Measurements from ENCODE around the gene BPIFA2. TPM values are rescaled to one million over a fixed set of nuclear protein-coding genes. Genes with fewer than 3 reads are reported as not detected.

Gene BPIFA2
- total RNA-seq, 1 donor from 2014 or later: not detected

DNA sequence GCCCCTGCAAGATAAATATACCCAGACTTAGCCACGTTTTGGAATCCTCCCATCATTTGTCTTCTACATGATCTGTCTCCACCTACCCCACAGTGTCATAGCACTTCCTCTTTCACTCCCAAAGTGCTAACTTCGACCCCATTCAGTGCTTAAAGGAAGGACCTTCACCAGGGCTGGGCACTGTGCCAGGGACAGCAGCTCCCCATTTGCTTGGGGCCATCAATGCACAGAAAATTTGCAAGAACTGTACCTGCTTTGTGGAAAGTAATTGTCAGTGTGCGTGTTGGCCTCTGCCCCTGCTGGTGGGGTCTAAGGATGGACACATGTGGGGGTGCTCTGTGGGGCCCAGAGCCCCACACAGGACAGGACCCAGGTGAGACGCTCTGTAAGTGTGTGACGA is 5.2 kb upstream of the BPIFA2 start:
- Histone ChIP-seq H3K27me3 (ENCODE audit: control insufficient read depth, insufficient read depth, low read length) (no peaks in the 10 kb centered on the region), H3K36me3 (ENCODE audit: control insufficient read depth, insufficient read depth, low read length) (no peaks in the 10 kb centered on the region), H3K4me3 (ENCODE audit: low read depth, low read length) (no peak overlapping the region)
- DNase-seq (ENCODE audit: low read depth) (no peak), FAIRE-seq (no peak)
- no peak for TF ChIP-seq CTCF (IDR thresholded peaks at IDR 0.05; ENCODE audit: insufficient read depth, low read length, severe bottlenecking)

- no peak for DNase-seq (ENCODE audit: low read depth)
- FAIRE-seq: no peak
- H3K27me3 ChIP-seq (ENCODE audit: control insufficient read depth, insufficient read depth, low read length): no peaks in the 10 kb centered on the region
Measured at GRCh38 chr20:33163856-33164762, 3.9 kb upstream of the BPIFA2 start.

GRCh38 chr20:33164763-33165095 is 3.2 kb upstream of the BPIFA2 start:
- H3K36me3 ChIP-seq (ENCODE audit: control insufficient read depth, insufficient read depth, low read length): no peaks in the 10 kb centered on the region
- no peak for TF ChIP-seq CTCF (IDR thresholded peaks at IDR 0.05; ENCODE audit: insufficient read depth, low read length, severe bottlenecking)
- no peak for FAIRE-seq
- H3K4me3 ChIP-seq (ENCODE audit: low read depth, low read length): no peak overlapping the region
- no peaks in the 10 kb centered on the region for H3K27me3 ChIP-seq (ENCODE audit: control insufficient read depth, insufficient read depth, low read length)
- DNase-seq (ENCODE audit: low read depth): no peak

More at GRCh38 chr20:33163856-33164762, 3.9 kb upstream of the BPIFA2 start:
- Histone ChIP-seq H3K36me3 (ENCODE audit: control insufficient read depth, insufficient read depth, low read length) (no peaks in the 10 kb centered on the region), H3K4me3 (ENCODE audit: low read depth, low read length) (no peak overlapping the region)
- no peak for TF ChIP-seq CTCF (IDR thresholded peaks at IDR 0.05; ENCODE audit: insufficient read depth, low read length, severe bottlenecking)

DNA sequence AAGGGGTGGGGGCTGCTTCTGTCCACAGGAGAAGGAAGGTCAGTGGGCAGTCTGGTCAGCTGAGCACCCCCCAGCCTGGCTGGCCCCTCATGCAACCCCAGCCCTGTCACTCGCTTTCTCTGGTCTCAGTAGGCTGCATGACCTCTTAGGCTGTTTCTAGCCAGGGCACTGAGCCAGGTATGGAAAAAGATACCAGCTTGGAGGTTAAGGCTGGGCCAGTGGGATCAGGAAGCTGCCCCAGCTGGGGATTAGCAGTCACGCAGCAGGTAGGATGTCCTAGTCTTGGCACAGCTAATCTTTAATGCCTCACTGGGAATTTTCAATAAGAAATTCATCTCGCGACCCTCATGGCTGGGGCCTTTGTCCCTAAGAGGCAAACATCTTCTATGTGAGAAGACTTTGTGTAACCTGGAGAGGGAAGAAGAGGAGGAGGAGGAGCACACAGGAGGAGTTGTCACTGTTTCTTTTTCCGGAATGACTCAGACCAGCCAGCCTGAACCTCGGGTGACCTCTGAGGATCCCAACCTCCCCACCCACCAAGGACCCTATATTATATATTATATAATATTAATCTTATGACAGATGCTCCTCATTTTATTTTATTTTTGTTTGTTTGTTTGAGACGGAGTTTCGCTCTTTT is 2.4 kb upstream of the BPIFA2 start:
- H3K27me3 ChIP-seq (ENCODE audit: control insufficient read depth, insufficient read depth, low read length): no peaks in the 10 kb centered on the region
- FAIRE-seq (no peak), DNase-seq (ENCODE audit: low read depth) (no peak)
- no peak for TF ChIP-seq CTCF (IDR thresholded peaks at IDR 0.05; ENCODE audit: insufficient read depth, low read length, severe bottlenecking)
- H3K4me3 ChIP-seq (ENCODE audit: low read depth, low read length): no peak overlapping the region
- no peaks in the 10 kb centered on the region for H3K36me3 ChIP-seq (ENCODE audit: control insufficient read depth, insufficient read depth, low read length)

GRCh38 chr20:33166533-33167113 is 1.3 kb upstream of the BPIFA2 start:
- H3K36me3 ChIP-seq (ENCODE audit: control insufficient read depth, insufficient read depth, low read length): no peaks in the 10 kb centered on the region
- no peak for FAIRE-seq
- no peak for DNase-seq (ENCODE audit: low read depth)
- no peak overlapping the region for H3K4me3 ChIP-seq (ENCODE audit: low read depth, low read length)
- no peak for TF ChIP-seq CTCF (IDR thresholded peaks at IDR 0.05; ENCODE audit: insufficient read depth, low read length, severe bottlenecking)
- H3K27me3 ChIP-seq (ENCODE audit: control insufficient read depth, insufficient read depth, low read length): no peaks in the 10 kb centered on the region

Measured in bronchial epithelial cell (primary cell).